ENCODE results near the gene FAN1.
A peak's percentile ranks its signal among the peaks of the same experiment; 100 is the strongest.

Gene FAN1

DNA sequence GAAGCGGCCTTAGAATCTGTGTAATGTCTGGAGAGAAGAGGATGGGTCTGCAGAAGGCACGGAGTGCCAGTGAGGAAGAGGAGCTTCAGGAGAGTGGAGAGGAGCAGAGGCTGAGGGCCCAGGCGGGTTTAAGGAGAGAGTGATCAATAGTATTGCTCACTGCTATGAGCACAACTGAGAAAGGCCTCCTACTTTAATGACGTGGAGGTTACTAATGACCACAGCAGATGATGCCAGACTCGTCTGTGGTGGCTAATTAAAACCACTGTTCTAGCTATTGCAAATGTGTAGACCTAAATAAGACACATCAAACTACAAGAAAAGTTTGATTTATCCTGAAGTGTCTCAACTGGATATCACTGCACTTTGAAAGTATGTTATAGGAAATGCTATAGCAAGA is 54.5 kb downstream of the FAN1 start:
- no peak for DNase-seq (ENCODE audit: low spot score)

DNA sequence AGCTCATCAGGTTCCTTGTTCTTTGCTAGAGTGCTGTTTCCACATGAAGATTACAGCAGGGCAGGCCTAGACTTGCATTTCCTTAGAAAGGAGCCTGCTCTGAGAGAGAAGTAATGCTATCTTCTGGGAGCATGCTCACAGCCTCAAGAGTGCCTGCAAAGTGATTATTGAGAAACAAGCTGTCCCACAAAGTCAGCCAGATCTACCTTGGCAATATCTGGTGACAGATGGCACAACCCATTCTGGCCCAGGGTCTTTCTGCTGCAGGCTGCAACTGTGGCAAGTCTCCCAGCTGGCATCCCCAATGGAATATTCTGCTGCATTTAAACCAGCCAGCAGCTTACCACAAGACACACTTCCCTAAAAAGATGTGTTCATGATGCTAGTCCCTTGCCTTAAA is 58.4 kb downstream of the FAN1 start:
- no peak for DNase-seq (ENCODE audit: low spot score)

DNA sequence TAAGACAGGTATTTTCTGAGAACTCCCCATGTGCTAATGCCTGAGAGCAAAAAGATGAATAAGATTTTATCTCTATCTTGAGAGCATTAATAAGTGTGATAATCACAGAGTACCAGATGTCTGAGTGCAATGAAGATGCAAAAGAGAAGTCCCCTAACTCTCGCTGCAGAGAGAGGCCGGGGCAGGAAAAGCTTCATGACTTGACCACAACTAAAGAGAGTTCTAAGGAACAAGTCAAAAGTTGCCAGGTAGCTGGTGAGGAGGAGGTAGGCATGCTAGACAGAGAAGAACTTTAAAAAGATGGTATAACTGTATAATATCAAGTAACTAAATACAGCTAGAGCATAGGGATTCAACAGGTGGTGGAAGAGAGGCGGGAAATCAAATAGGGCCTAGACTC is 58.9 kb downstream of the FAN1 start:
- DNase-seq (ENCODE audit: low spot score) = no peak

DNA sequence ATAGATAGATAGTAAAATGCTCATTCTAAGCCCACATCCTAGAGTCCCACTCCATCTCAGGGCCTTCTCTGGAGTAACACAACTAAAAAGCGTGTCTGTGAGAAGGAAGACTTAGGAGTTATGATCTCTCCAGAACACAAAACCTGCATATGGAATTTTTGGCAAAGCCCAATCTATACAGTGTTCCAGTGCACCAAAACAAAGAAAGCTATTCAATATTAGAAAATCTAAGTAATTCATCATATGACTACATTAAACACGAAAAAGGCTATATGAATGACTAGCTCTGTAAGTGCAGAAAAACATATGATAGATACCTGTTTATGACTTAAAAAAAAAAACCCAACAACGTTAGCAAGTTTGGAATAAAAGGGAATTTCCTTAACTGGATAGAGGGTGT is 60.0 kb downstream of the FAN1 start:
- DNase-seq (ENCODE audit: low spot score) = no peak

DNA sequence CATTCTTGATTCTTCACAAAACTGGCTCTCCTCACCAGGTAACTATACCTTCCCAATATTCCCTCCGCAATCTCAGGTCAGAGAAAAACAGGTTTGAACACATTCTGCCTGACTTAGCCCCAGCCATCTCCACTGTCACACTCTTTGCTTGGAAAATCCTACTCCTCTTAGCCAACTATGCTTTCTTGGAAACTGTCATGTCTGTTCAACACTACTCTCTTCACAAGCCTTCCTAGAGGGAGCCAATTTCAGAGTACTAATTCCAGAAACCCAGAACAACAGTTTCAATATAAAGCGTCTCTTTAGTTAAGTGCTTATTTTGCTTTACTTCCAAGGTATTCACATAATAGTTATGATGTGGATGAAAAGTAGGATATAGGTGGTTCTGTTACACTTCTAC is 66.0 kb downstream of the FAN1 start:
- DNase-seq (ENCODE audit: low spot score) = no peak

DNA sequence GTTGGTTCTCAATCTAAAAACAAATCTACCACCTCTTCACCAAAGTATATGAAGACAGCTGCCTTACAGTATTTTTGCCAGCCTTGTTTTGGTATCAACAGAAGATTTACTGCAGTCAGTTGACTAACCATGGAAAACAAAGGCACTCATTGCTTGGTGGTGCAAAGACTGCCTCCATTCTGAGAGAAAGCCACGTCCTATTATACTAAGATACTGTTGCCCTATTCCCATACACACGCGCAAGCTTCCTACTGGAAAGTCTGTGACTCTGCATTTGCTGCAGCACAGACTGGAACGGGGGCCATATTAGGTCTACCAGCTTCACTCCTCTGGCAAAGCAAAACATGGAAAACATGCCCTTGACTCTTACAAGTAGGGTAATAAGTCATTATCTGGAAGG is 69.7 kb downstream of the FAN1 start:
- DNase-seq (ENCODE audit: low spot score) = peak; percentile 73

DNA sequence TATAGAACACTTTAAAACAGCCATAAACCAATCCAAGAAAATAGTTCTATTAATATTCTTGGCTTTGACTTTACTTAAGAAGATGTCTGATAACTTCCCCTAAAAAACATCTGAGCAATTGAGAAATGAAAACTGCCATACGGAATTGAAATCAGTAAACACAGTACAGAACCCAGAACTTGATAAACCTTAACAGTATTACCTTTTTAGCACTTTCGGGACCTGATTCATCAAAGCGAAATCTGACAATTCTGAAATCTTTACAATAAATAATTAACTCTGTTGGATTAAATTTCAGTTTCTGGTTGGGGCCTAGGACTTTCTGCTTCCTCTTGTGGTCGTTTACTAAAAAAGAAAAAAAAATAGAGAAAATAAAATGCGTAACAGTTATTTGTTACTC is 70.4 kb downstream of the FAN1 start:
- no peak for DNase-seq (ENCODE audit: low spot score)

DNA sequence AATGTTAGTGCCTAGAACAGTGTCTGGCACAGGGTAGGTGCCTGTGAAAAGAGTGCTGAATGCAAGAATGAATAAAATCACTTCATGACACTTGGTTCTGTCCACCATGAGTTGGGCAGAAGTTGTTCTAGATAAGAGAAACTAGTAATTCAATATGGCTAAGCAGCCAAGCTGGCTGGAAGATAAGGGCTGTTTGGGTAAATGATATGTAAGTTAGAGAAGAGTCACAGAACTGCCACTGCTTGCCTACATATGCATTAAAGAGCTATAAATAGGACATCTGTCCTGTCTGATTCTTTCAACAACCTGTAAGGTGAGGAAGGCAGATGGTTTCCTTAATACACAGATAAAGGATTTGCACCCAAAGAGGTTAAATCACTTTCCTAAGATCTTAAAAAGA is 74.6 kb downstream of the FAN1 start:
- no peak for DNase-seq (ENCODE audit: low spot score)

DNA sequence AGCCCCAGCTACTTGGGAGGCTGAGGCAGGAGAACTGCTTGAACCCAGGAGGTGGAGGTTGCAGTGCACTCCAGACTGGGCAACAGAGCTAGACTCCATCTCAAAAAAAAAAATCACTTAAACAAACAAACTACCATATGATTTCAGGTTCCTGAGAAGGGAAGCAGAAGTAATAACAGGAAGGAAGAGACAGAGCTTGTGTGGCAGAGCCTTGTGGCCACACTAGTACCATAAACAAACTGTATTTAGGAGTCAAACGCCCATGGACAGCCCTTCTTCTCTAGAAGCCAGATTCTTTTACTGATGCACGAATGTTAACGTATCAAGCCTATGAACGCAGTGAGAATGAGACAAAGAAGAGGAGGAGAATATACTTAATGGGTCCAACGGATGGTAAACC is 75.7 kb downstream of the FAN1 start:
- DNase-seq (ENCODE audit: low spot score) = no peak

DNA sequence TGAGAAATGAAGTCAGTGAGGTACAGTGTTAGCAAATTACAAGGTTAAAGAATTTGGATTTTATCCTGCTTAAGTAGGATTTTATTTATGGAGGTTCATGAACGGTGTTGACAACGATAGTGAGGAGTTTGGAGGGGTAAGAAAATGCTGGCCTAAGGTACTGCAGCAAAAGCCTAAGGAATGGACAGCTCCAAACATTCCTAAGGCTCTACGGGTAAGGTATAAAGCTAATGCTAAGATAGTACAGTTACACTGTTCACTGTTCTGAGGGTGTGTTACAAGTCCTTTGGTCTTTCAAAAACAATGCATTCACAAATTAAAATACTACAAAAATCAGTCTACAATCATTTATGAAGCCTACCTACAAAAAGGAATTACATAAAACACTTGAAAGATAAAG is 80.4 kb downstream of the FAN1 start:
- DNase-seq (ENCODE audit: low spot score) = no peak

DNA sequence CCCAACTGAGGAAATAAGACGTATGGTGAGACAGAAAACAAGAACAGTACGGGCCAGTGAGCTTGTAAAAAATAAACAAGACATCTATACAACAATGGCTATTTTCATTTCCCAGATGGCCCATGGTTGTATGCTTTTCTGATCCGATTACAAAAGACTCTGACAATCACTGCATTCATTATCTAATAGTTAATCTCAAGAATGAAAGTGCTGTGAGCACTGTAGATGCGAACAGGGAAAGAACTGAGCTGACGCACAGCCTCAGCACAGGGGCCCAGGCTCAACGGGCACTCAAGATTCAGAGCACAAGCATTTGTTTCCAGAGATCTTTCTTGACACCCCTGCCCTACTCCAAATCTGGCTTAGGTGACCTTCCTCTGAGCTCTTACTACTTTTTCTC is 80.8 kb downstream of the FAN1 start:
- peak; percentile 90 for DNase-seq (ENCODE audit: low spot score)

DNA sequence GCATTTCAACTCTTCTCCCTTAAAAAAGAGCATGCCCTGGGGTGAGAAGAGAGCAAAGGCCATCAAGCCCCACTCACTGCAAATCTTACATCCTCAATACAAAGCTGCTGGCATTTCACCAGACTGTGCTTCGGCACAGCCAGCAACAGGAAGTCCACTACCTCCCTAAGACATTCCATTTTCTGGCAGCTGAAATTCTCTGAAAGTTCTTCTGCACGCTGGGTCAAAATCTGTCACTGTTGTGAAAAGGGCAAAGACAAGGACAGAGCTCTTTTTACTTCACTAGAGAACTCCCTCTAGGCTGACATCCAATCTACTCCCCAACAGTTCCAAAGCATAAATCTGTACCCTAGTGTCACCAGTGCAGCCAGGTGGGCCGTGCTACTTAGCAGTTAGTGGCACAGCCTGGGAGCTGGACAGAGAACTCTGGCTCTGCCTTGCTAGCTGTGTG is 81.4 kb downstream of the FAN1 start:
- DNase-seq (ENCODE audit: low spot score) = peak; percentile 63

DNA sequence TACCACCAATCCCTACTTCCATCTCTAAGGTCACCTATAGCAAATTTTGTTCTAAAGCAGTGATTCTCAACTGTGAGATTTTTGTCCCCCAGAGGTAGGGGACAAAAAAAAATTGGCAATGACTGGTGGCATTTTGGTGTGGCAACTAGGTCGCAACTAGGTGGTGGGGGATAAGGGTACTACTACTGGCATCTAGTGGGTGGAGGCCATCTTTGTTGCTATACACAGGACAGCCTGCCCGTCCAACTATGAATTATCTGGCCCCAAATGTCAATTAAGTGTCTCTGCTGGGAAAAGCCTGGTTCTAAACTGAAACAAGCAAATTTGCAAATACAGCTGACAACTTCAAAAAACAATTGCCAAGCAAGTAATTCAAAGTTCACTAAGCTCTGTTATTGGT is 86.3 kb downstream of the FAN1 start:
- DNase-seq (ENCODE audit: low spot score) = no peak

DNA sequence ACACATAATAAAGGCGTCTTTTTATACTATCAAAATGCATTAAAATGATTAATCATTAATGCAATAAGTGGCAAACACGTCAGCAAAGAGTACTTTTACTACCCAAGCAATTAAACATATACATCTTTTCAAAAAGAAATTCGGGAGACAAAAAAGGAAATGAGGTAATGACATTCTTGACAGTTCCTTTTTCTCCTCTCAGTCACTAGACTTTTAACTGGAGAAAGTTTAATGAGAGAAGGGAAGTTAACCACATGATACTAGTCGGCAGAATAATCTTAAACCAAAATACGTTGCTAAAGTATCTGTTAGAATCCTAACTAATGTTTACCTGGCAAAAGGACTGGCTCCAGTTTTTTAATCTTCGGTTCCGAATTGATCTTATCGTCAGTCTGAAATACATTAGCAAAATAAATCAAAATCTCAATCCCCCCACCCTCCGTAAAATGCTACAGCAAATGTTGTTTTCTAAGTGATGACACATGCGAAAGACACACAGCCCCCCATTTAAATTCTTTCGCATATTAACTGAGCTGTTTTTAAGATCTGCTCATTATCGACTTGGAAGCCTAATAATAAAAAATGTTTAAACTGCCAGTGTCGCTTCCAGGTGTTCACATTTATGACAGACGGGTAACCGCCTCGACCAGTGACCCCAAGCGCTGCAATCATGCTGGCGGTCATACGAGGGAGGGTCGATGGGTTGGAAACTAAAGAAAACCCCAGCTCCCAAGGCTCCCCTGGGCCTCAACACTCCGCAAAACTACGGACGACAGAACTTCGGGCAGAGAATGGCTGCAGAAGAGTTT is 86.9 kb downstream of the FAN1 start:
- DNase-seq (ENCODE audit: low spot score) = no peak

DNA sequence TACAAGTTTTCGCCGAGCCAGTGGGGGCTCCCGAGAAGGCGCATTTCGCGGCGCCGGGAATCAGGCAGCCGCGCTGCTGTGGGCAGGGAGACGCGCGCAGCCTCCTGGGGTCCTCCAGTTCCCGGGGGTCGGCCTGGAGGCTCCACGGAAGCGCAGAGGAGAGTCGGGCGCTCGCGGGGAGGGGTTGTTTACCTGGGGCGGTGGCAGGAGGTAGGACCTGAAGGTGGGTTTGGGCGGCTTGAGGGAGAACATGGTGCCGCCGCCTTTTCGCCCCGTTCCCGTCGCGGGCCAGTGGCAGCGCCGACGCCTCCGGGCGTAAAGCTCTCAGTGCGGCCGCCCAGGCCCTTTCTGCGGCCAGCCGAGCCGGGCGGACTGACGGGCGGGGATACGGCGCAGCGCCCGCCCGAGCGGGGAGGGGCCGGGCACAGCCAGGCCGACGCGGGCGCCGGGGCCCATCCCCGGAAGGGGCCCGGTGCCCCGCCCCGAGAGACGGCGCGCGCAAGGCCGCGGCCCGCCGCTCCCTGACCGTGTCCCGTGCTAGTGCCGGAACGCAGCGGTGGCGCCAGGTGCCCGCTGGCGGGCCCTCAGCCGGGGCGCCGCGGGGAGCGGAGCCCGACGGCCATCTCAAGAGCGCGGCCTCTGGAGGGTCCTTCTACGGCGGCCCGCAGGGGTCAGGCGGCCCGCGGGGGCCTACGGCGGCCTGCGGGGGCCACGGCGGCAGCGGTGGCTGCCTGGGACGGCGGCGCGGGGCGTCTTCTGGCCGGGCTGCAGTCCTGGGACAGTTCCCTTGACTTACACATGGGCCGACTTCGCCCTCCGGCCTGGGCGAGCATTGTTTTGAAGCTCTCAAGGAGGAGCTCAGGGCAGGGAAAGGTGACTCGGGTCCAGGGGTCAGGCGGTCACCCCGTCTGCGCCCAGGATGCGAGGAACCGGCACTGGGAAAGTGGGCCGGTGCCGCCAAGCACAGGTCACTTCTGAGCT is 87.8 kb downstream of the FAN1 start, which contains the start of gene MTMR10:
TSS of gene MTMR10 (minus strand) at position 374 of the 981 bp plus-strand sequence. CDS start at position 252, 122 bp downstream.
- DNase-seq (ENCODE audit: low spot score) = peak; percentile 84

DNA sequence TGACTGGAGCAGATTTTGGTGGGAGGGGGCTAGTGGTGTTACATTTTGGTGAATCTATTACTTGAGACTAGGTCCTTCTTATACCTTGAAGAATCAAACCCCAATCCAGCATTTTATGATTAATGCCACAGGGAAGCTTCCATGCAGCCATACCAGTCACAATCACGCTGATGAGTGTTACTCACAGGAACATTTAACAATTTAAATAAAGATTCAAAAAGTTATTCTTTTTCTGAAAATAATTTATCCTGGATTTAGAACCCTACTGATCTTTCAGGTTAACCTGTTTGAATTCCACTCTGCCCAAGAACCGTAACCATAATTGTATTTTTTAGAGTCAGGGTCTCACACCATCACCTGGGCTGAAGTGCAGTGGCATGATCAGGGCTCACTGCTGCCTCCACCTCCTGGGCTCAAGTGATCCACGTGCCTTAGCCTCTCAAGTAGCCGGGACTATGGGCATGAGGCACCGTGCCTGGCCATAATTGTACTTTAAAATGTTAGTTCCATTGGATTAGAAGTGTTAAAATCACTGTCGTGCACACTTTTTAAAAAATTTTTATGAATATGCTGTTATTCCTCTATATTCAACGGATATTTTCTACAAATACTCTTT is 88.6 kb downstream of the FAN1 start:
- no peak for DNase-seq (ENCODE audit: low spot score)

All from putamen (tissue), 1 donor.